ENCODE data around the gene COL25A1. TPM values are rescaled to one million over a fixed set of nuclear protein-coding genes. Genes with fewer than 3 reads are reported as not detected.
A peak's percentile ranks its signal among the peaks of the same experiment; 100 is the strongest.

Gene COL25A1
- total RNA-seq, 1 experiment from 2014 or later = 8.8 TPM

DNA sequence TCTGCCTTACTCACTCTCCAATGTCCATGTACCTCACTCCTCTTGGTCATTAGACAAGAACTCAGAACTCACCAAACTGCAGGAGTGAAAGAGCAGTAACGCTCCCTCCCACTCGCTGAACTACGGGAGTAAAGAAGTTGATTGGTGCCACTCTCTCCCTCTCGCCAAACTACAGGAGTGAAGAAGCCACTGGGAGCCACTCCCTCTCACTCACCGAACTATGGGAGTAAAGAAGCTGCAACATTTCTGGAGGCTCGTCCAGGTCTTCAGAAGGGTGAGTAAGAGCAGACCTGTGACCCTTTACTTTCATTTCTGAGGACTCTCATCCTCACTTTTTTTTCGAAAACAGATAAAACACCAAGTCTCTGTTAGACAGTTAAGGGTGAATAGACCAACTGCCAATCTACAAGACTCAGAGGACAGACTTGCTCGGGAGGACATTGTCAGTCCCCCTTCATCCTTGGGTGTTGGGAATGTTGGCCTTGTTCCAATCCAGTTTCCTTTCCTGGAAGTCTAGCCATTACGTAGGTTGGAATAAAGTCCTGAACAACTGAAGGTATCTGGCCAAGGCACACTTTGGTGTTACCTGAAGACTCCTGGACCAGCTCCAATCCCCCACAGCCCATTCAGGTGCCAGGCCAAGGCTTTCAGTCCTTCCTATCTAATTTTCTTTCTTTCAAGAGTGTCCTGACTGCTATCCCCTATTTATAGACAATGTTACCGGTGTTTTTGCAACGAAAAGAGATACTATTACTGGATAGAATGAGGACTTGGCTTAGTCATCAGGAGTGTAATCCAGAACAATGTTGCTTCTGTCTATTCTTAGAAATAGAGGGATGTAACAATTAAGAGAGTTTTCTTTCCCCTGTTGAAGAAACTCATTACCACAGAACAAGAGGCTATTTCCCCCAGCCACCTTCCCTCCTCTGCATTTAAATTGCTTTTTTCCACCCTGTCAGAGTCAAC is 11.0 kb upstream of the COL25A1 start:
- intact Hi-C loops (cut with micrococcal nuclease; ENCODE audit: unreplicated experiment) = no loop called here
- Histone ChIP-seq H3K9me3 (ENCODE audit: low read depth, low read length, poor library complexity, severe bottlenecking) (no peaks in the 10 kb centered on the region), H3K36me3 (ENCODE audit: insufficient read depth, low read length, poor library complexity, severe bottlenecking) (no peaks in the 10 kb centered on the region), H3K4me3 (ENCODE audit: low read depth, low read length, poor library complexity, severe bottlenecking) (no peak overlapping the region), H3K27ac (ENCODE audit: low read depth, low read length, poor library complexity, severe bottlenecking) (no peak overlapping the region), H3K4me1 (ENCODE audit: insufficient read depth, low read length, poor library complexity, severe bottlenecking) (no peaks in the 10 kb centered on the region), H3K27me3 (replicated peaks; ENCODE audit: insufficient read depth, low read depth, low read length, poor library complexity) (peaks cover 4% of the 10 kb centered on the region)
- BruUV-seq (replicated peaks) = no TSS peak
- TF ChIP-seq EZH2 (IDR thresholded peaks at IDR 0.05; ENCODE audit: borderline replicate concordance, low read depth, low read length, poor library complexity, severe bottlenecking) = no peak
- TF ChIP-seq CTCF (conservative IDR thresholded peaks at IDR 0.05; ENCODE audit: low read depth, low read length) = no peak
- DNase-seq (ENCODE audit: low spot score) = no peak
- POLR2A ChIA-PET (ENCODE audit: low non-redundant PET) = no interaction called here
- CTCF ChIA-PET = no interaction called here

GRCh38 chr4:109303140-109303496 is 660 bp upstream of the COL25A1 start:
- Histone ChIP-seq H3K36me3 (ENCODE audit: insufficient read depth, low read length, poor library complexity, severe bottlenecking) (no peaks in the 10 kb centered on the region), H3K27me3 (replicated peaks; ENCODE audit: insufficient read depth, low read depth, low read length, poor library complexity) (peaks cover 23% of the 10 kb centered on the region), H3K4me3 (ENCODE audit: low read depth, low read length, poor library complexity, severe bottlenecking) (peak overlapping the region; percentile 60), H3K4me1 (ENCODE audit: insufficient read depth, low read length, poor library complexity, severe bottlenecking) (peaks cover 6% of the 10 kb centered on the region), H3K27ac (ENCODE audit: low read depth, low read length, poor library complexity, severe bottlenecking) (no peak overlapping the region), H3K9me3 (ENCODE audit: low read depth, low read length, poor library complexity, severe bottlenecking) (no peaks in the 10 kb centered on the region)
- intact Hi-C loops (cut with micrococcal nuclease; ENCODE audit: unreplicated experiment) = loop anchor here (5.0 kb wide), 1 partner anchor 421 kb away; no protein-coding TSS in a partner anchor
- no TSS peak for BruUV-seq (replicated peaks)
- TF ChIP-seq CTCF (conservative IDR thresholded peaks at IDR 0.05; ENCODE audit: low read depth, low read length) (no peak), EZH2 (IDR thresholded peaks at IDR 0.05; ENCODE audit: borderline replicate concordance, low read depth, low read length, poor library complexity, severe bottlenecking) (no peak)
- ChIA-PET POLR2A (ENCODE audit: low non-redundant PET) (interaction anchor here (0.6 to 0.7 kb wide), 2 partner anchors 18 to 402 kb away, joined by 3 to 4 read pairs; no protein-coding TSS in a partner anchor), CTCF (interaction anchor here (0.7 kb wide), 1 partner anchor 12 kb away, joined by 3 read pairs; no protein-coding TSS in a partner anchor)
- peak; percentile 46 for DNase-seq (ENCODE audit: low spot score)

- no peak for TF ChIP-seq CTCF (conservative IDR thresholded peaks at IDR 0.05; ENCODE audit: low read depth, low read length)
- TF ChIP-seq EZH2 (IDR thresholded peaks at IDR 0.05; ENCODE audit: borderline replicate concordance, low read depth, low read length, poor library complexity, severe bottlenecking) = no peak
- Histone ChIP-seq H3K27ac (ENCODE audit: low read depth, low read length, poor library complexity, severe bottlenecking) (peak overlapping the region; percentile 45), H3K36me3 (ENCODE audit: insufficient read depth, low read length, poor library complexity, severe bottlenecking) (no peaks in the 10 kb centered on the region), H3K4me1 (ENCODE audit: insufficient read depth, low read length, poor library complexity, severe bottlenecking) (peaks cover 6% of the 10 kb centered on the region), H3K27me3 (replicated peaks; ENCODE audit: insufficient read depth, low read depth, low read length, poor library complexity) (peaks cover 23% of the 10 kb centered on the region), H3K9me3 (ENCODE audit: low read depth, low read length, poor library complexity, severe bottlenecking) (no peaks in the 10 kb centered on the region), H3K4me3 (ENCODE audit: low read depth, low read length, poor library complexity, severe bottlenecking) (peak overlapping the region; percentile 60)
- DNase-seq (ENCODE audit: low spot score) = peak; percentile 14
- POLR2A ChIA-PET (ENCODE audit: low non-redundant PET) = interaction anchor here (0.6 kb wide), 1 partner anchor 349 kb away, joined by 22 read pairs; no protein-coding TSS in a partner anchor
- BruUV-seq (replicated peaks) = TSS peak; percentile 33
- CTCF ChIA-PET = no interaction called here
- intact Hi-C loops (cut with micrococcal nuclease; ENCODE audit: unreplicated experiment) = loop anchor here (5.0 kb wide), 1 partner anchor 420 kb away; no protein-coding TSS in a partner anchor
Observed at GRCh38 chr4:109301651-109302360, 652 bp downstream of the COL25A1 start.
